Activated naive CD4-positive, alpha-beta T cell treated with anti-CD3 and anti-CD28 coated beads, Interleukin-2, amount 10 ng/mL, durations not matched to agents 7 days and 5 days (primary cell): ENCODE data around the gene NCKIPSD.
A peak's percentile ranks its signal among the peaks of the same experiment; 100 is the strongest.
"Not testable (repeated sequence)": the region's sequence is repeated elsewhere in the genome, so short reads cannot be mapped to it uniquely, and the experiment has no call there.

ENCODE experiments used
- CTCF ChIA-PET: fragments of 350-600 bp; sonication (Branson Sonifier 250); formaldehyde crosslinking; loops from one replicate; lab custom pipeline; 2021; ENCODE audit warnings: antibody characterized with exemption; lab: Charles Lee
- DNase-seq: peaks from one replicate; pipeline ENCODE4 v3.0.0-alpha.2; 2020
- H3K27ac Mint-ChIP-seq: one replicate; pipeline ENCODE4 v1.8.0; 2021; ENCODE audit warnings: mild to moderate bottlenecking, moderate library complexity, mixed read lengths
- H3K27me3 Mint-ChIP-seq: one replicate; pipeline ENCODE4 v1.8.0; 2021; ENCODE audit warnings: mild to moderate bottlenecking, mixed read lengths
- H3K36me3 Mint-ChIP-seq: one replicate; pipeline ENCODE4 v1.8.0; 2021; ENCODE audit warnings: mixed read lengths
- H3K4me1 Mint-ChIP-seq: one replicate; pipeline ENCODE4 v1.8.0; 2021; ENCODE audit warnings: mixed read lengths
- H3K4me3 Mint-ChIP-seq: one replicate; pipeline ENCODE4 v1.8.0; 2021; ENCODE audit warnings: mild to moderate bottlenecking, moderate library complexity, mixed read lengths
- H3K9me3 Mint-ChIP-seq: one replicate; pipeline ENCODE4 v1.8.0; 2021; ENCODE audit warnings: mixed read lengths

The NCKIPSD gene

GRCh38 chr3:48685603-48686511, at the start of gene NCKIPSD:
Gene NCKIPSD, minus strand, starts transcription at chr3:48685915. Its CDS starts 108 bp downstream, at chr3:48685807.
- peak within 1 kb of the TSS; percentile 82 for H3K4me3 Mint-ChIP-seq
- H3K9me3 Mint-ChIP-seq, result no peaks in the 10 kb centered on the region
- CTCF ChIA-PET, result interaction anchor here (0.8 to 1.6 kb wide), 10 partner anchors 10 to 249 kb away, joined by 3 to 5 read pairs (median 4); partner anchors contain the start of gene CELSR3
- peak within 1 kb of the TSS; percentile 87 for H3K27ac Mint-ChIP-seq
- no peaks in the 10 kb centered on the region for H3K27me3 Mint-ChIP-seq
- peaks cover 45% of the 10 kb centered on the region for H3K36me3 Mint-ChIP-seq
- peak; percentile 92 for DNase-seq
- H3K4me1 Mint-ChIP-seq, result peaks cover 33% of the 10 kb centered on the region

- H3K4me3 Mint-ChIP-seq, H3K27me3 Mint-ChIP-seq, H3K4me1 Mint-ChIP-seq, H3K9me3 Mint-ChIP-seq, H3K36me3 Mint-ChIP-seq, DNase-seq: not testable (repeated sequence)
- H3K27ac Mint-ChIP-seq, result peak overlapping the region; percentile 33
- CTCF ChIA-PET, result interaction anchor here (0.6 to 3.4 kb wide), 3 partner anchors 20 to 217 kb away, joined by 3 to 15 read pairs (median 3); no protein-coding TSS in a partner anchor
These were observed 49.5 kb upstream of the NCKIPSD start for GRCh38 chr3:48735075-48735767.

- H3K36me3 Mint-ChIP-seq, DNase-seq, CTCF ChIA-PET, H3K9me3 Mint-ChIP-seq, H3K27me3 Mint-ChIP-seq, H3K4me1 Mint-ChIP-seq, H3K4me3 Mint-ChIP-seq, H3K27ac Mint-ChIP-seq: not testable (repeated sequence)
These were observed 48.8 kb upstream of the NCKIPSD start for GRCh38 chr3:48734541-48734940.

- H3K4me1 Mint-ChIP-seq, CTCF ChIA-PET, H3K27ac Mint-ChIP-seq, DNase-seq, H3K4me3 Mint-ChIP-seq, H3K36me3 Mint-ChIP-seq, H3K27me3 Mint-ChIP-seq, H3K9me3 Mint-ChIP-seq: not testable (repeated sequence)
These were observed 48.2 kb upstream of the NCKIPSD start for GRCh38 chr3:48733752-48734518.

GRCh38 chr3:48727511-48727910, 41.8 kb upstream of the NCKIPSD start:
- CTCF ChIA-PET, result no interaction called here
- Mint-ChIP-seq H3K9me3 (no peaks in the 10 kb centered on the region), H3K4me1 (no peaks in the 10 kb centered on the region), H3K27ac (no peak overlapping the region), H3K4me3 (no peak overlapping the region), H3K36me3 (no peaks in the 10 kb centered on the region), H3K27me3 (no peaks in the 10 kb centered on the region)
- no peak for DNase-seq

GRCh38 chr3:48725185-48725855, 39.6 kb upstream of the NCKIPSD start:
- not testable (repeated sequence) for H3K27me3 Mint-ChIP-seq

GRCh38 chr3:48723725-48724124, 38.0 kb upstream of the NCKIPSD start:
- no peaks in the 10 kb centered on the region for H3K9me3 Mint-ChIP-seq
- no peak overlapping the region for H3K27ac Mint-ChIP-seq
- CTCF ChIA-PET, result no interaction called here
- peaks cover 24% of the 10 kb centered on the region for H3K27me3 Mint-ChIP-seq
- DNase-seq, result no peak
- H3K36me3 Mint-ChIP-seq, result no peaks in the 10 kb centered on the region
- H3K4me1 Mint-ChIP-seq, result no peaks in the 10 kb centered on the region
- no peak overlapping the region for H3K4me3 Mint-ChIP-seq

More at GRCh38 chr3:48725185-48725855, 39.6 kb upstream of the NCKIPSD start:
- H3K27ac Mint-ChIP-seq, H3K36me3 Mint-ChIP-seq, CTCF ChIA-PET, H3K4me1 Mint-ChIP-seq, H3K4me3 Mint-ChIP-seq, H3K9me3 Mint-ChIP-seq, DNase-seq: not testable (repeated sequence)

- H3K9me3 Mint-ChIP-seq, H3K36me3 Mint-ChIP-seq, DNase-seq, CTCF ChIA-PET, H3K4me1 Mint-ChIP-seq, H3K4me3 Mint-ChIP-seq, H3K27ac Mint-ChIP-seq: not testable (repeated sequence)
- peaks cover 27% of the 10 kb centered on the region for H3K27me3 Mint-ChIP-seq
These were observed 37.6 kb upstream of the NCKIPSD start for GRCh38 chr3:48723293-48723692.

GRCh38 chr3:48716982-48717746, 31.4 kb upstream of the NCKIPSD start, which contains the start of gene IP6K2:
Gene IP6K2, minus strand, starts transcription at chr3:48717221. Its CDS starts 21,930 bp downstream, at chr3:48695291.
- Mint-ChIP-seq H3K9me3 (no peaks in the 10 kb centered on the region), H3K4me1 (peaks cover 32% of the 10 kb centered on the region), H3K4me3 (peak within 1 kb of the TSS; percentile 99), H3K36me3 (peaks cover 21% of the 10 kb centered on the region), H3K27ac (peak within 1 kb of the TSS; percentile 96), H3K27me3 (peaks cover 34% of the 10 kb centered on the region)
- DNase-seq, result peak; percentile 99
- CTCF ChIA-PET, result interaction anchor here (1.3 kb wide), 1 partner anchor 23 kb away, joined by 3 read pairs; no protein-coding TSS in a partner anchor

- Mint-ChIP-seq H3K4me1 (peaks cover 35% of the 10 kb centered on the region), H3K27me3 (peaks cover 31% of the 10 kb centered on the region), H3K27ac (peak overlapping the region; percentile 96), H3K9me3 (no peaks in the 10 kb centered on the region), H3K36me3 (peaks cover 25% of the 10 kb centered on the region), H3K4me3 (peak overlapping the region; percentile 99)
- CTCF ChIA-PET, result interaction anchor here (1.5 kb wide), 1 partner anchor 30 kb away, joined by 5 read pairs; the partner anchor contains the start of gene NCKIPSD
- DNase-seq, result peak; percentile 54
These were observed 30.8 kb upstream of the NCKIPSD start for GRCh38 chr3:48716508-48716981.

- no peak for DNase-seq
- Mint-ChIP-seq H3K4me3 (peak overlapping the region; percentile 99), H3K9me3 (no peaks in the 10 kb centered on the region), H3K36me3 (peaks cover 34% of the 10 kb centered on the region), H3K27ac (no peak overlapping the region), H3K27me3 (peaks cover 26% of the 10 kb centered on the region), H3K4me1 (peaks cover 37% of the 10 kb centered on the region)
- CTCF ChIA-PET, result interaction anchor here (0.6 to 1.5 kb wide), 3 partner anchors 29 to 617 kb away, joined by 3 to 5 read pairs (median 4); partner anchors contain the start of gene NCKIPSD
These were observed 29.6 kb upstream of the NCKIPSD start for GRCh38 chr3:48715174-48715800.

GRCh38 chr3:48711727-48712126, 26.0 kb upstream of the NCKIPSD start:
- peaks cover 49% of the 10 kb centered on the region for H3K36me3 Mint-ChIP-seq
- no peaks in the 10 kb centered on the region for H3K9me3 Mint-ChIP-seq

More at GRCh38 chr3:48711727-48712126, 26.0 kb upstream of the NCKIPSD start:
- Mint-ChIP-seq H3K27ac (no peak overlapping the region), H3K27me3 (no peaks in the 10 kb centered on the region), H3K4me3 (no peak overlapping the region), H3K4me1 (peaks cover 40% of the 10 kb centered on the region)
- DNase-seq, result no peak
- CTCF ChIA-PET, result no interaction called here
